ENCODE measurements around the gene NTN3.

NTN3 gene

GRCh38 chr16:2447920-2448583 lies 23.0 kb upstream of the NTN3 start:
- TF ChIP-seq, protein P1, sequence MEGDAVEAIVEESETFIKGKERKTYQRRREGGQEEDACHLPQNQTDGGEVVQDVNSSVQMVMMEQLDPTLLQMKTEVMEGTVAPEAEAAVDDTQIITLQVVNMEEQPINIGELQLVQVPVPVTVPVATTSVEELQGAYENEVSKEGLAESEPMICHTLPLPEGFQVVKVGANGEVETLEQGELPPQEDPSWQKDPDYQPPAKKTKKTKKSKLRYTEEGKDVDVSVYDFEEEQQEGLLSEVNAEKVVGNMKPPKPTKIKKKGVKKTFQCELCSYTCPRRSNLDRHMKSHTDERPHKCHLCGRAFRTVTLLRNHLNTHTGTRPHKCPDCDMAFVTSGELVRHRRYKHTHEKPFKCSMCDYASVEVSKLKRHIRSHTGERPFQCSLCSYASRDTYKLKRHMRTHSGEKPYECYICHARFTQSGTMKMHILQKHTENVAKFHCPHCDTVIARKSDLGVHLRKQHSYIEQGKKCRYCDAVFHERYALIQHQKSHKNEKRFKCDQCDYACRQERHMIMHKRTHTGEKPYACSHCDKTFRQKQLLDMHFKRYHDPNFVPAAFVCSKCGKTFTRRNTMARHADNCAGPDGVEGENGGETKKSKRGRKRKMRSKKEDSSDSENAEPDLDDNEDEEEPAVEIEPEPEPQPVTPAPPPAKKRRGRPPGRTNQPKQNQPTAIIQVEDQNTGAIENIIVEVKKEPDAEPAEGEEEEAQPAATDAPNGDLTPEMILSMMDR (IDR thresholded peaks at IDR 0.05; ENCODE audit: extremely low read depth, missing control alignments), result no peak
- no peak for DNase-seq (ENCODE audit: low spot score)

- TF ChIP-seq, protein P1 (IDR thresholded peaks at IDR 0.05; ENCODE audit: extremely low read depth, missing control alignments), result no peak
- no peak for DNase-seq (ENCODE audit: low spot score)
Measured at GRCh38 chr16:2449118-2449517, 22.0 kb upstream of the NTN3 start.

GRCh38 chr16:2450535-2450934 lies 20.6 kb upstream of the NTN3 start:
- DNase-seq (ENCODE audit: low spot score), result no peak
- TF ChIP-seq, protein P1 (IDR thresholded peaks at IDR 0.05; ENCODE audit: extremely low read depth, missing control alignments), result no peak

GRCh38 chr16:2450975-2451381 lies 20.1 kb upstream of the NTN3 start:
- TF ChIP-seq, protein P1 (IDR thresholded peaks at IDR 0.05; ENCODE audit: extremely low read depth, missing control alignments), result no peak
- DNase-seq (ENCODE audit: low spot score), result no peak

GRCh38 chr16:2451851-2452320 lies 19.2 kb upstream of the NTN3 start:
- no peak for DNase-seq (ENCODE audit: low spot score)
- TF ChIP-seq, protein P1 (IDR thresholded peaks at IDR 0.05; ENCODE audit: extremely low read depth, missing control alignments), result no peak

DNA sequence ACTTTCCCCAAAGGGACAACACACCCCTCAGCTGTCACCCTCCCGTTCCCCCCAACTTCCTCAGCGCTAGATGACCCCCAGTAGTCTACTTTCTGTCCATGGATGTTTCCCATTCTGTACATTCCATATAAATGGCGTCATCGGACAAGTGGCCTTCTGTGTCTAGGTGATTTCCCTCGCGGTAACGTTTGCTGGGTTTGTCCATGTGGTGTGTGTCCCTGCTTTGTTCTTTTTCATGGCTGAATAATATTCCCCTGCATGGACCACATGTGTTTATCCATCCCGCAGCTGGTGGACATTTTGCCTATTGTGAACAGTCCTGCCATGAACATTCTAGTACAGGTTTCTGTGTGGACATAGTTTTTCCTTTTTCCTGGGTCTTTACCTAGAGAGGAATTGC lies 18.4 kb upstream of the NTN3 start:
- TF ChIP-seq, protein P1 (IDR thresholded peaks at IDR 0.05; ENCODE audit: extremely low read depth, missing control alignments), result no peak
- no peak for DNase-seq (ENCODE audit: low spot score)

DNA sequence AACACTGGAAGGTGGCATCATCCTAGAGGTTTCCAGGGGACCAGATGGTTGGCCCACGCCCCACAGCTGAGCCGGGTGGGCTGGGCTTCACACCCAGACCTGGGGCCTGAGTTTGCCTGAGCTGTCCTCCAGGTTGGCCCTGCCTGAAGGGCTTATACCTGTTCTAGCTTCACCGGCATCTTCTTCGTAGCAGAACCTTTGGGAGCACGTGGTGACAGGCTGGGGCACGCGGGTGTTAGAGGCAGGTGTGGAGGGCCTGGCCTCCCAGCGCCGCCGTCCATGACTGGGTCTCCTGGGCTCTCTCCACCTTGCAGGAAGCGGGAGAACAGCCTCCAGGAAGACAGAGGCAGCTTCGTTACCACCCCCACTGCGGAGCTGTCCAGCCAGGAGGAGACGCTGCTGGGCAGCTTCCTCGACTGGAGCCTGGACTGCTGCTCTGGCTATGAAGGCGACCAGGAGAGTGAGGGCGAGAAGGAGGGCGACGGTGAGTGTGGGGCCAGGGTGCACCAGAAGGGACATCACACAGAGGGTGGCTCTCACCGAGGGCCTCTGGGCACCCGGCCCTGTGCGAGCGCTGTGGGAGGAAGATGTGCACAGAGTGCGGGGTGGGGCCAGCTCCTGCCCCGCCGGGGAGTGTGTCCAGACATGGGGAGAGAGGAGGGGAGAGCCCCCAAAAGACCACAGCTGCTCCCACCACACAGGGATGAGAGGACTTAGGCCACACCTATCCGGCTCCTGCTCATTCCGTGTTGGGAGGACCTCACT lies 15.8 kb upstream of the NTN3 start:
- DNase-seq (ENCODE audit: low spot score), result no peak
- TF ChIP-seq, protein P1 (IDR thresholded peaks at IDR 0.05; ENCODE audit: extremely low read depth, missing control alignments), result no peak
